BLaER1 treated with 17β-estradiol and CSF1 and Interleukin-3, amounts not matched to agents 10 nM and 100 nM (cell line): ENCODE data around the gene WDR82.
A peak's percentile ranks its signal among the peaks of the same experiment; 100 is the strongest.

Experiments used
- H3K27ac ChIP-seq, 11 experiments: shearing (Covaris generic); formaldehyde crosslinking; 2 replicates each; pipeline ENCODE4 v1.8.1; 2022
- H3K27me3 ChIP-seq, 11 experiments: shearing (Covaris generic); formaldehyde crosslinking; 2 replicates each; pipeline ENCODE4 v1.8.1; 2022
- H3K36me3 ChIP-seq, 11 experiments: shearing (Covaris generic); formaldehyde crosslinking; 2 replicates each; pipeline ENCODE4 v1.8.1; 2022
- H3K4me1 ChIP-seq, 10 experiments: shearing (Covaris generic); formaldehyde crosslinking; 2 replicates each; pipeline ENCODE4 v1.8.1; 2022
- H3K4me2 ChIP-seq, 11 experiments: shearing (Covaris generic); formaldehyde crosslinking; 2 replicates each; pipeline ENCODE4 v1.8.1; 2022
- H3K4me3 ChIP-seq, 10 experiments: shearing (Covaris generic); formaldehyde crosslinking; 2 replicates each; pipeline ENCODE4 v1.8.1; 2022
- H3K9ac ChIP-seq, 11 experiments: shearing (Covaris generic); formaldehyde crosslinking; 2 replicates each; pipeline ENCODE4 v1.8.1; 2022
- H3K9me3 ChIP-seq, 11 experiments: shearing (Covaris generic); formaldehyde crosslinking; replicated peaks in 1 of 11; 2 replicates each; pipeline ENCODE4 v1.8.1; 2022
- H4K20me1 ChIP-seq, 11 experiments: shearing (Covaris generic); formaldehyde crosslinking; 2 replicates each; pipeline ENCODE4 v1.8.1; 2022
- Cebpa-rat ChIP-seq, 11 experiments: shearing (Covaris generic); IDR thresholded peaks; 2 replicates each; pipeline ENCODE4 v1.8.1; 2022

The WDR82 gene

GRCh38 chr3:52205727-52206372, 72.6 kb downstream of the WDR82 start:
- H3K4me3 ChIP-seq, result no peak overlapping the region
- H3K9me3 ChIP-seq, result no peaks in the 10 kb centered on the region
- peak overlapping the region in 2 of 11 experiments; percentile 7 to 14; a peak in 1 of 22 replicates for H3K9ac ChIP-seq
- H3K36me3 ChIP-seq, result peaks cover 85 to 100% (median 98%) of the 10 kb centered on the region in 11 experiments
- TF ChIP-seq Cebpa-rat (IDR thresholded peaks at IDR 0.05), result no peak
- H3K4me1 ChIP-seq, result peaks cover 15 to 76% (median 56%) of the 10 kb centered on the region in 10 experiments
- no peaks in the 10 kb centered on the region for H3K27me3 ChIP-seq
- H4K20me1 ChIP-seq, result peaks cover 0 to 96% (median 22%) of the 10 kb centered on the region in 11 experiments; a peak in 14 of 22 replicates
- H3K4me2 ChIP-seq, result no peak overlapping the region
- 0 out of 22 replicates have a peak overlapping the region, but pooled peaks of 1 of the 11 experiments have one; percentile 49 for H3K27ac ChIP-seq
